Glutamatergic neuron (in vitro differentiated cells): ENCODE results near the gene GJB3. TPM values are rescaled to one million over a fixed set of nuclear protein-coding genes. Genes with fewer than 3 reads are reported as not detected.

ENCODE experiments used
- DNase-seq: peaks from one replicate; pipeline ENCODE4 v3.0.0; 2022
- H3K27ac Mint-ChIP-seq: one replicate; pipeline ENCODE4 v1.8.0; 2020; ENCODE audit warnings: mild to moderate bottlenecking, mixed read lengths, inconsistent platforms; ENCODE audit not compliant: unreplicated experiment
- H3K27me3 Mint-ChIP-seq: one replicate; pipeline ENCODE4 v1.8.0; 2020; ENCODE audit warnings: mild to moderate bottlenecking, moderate library complexity, mixed read lengths, inconsistent platforms; ENCODE audit not compliant: unreplicated experiment
- H3K36me3 Mint-ChIP-seq: one replicate; pipeline ENCODE4 v1.8.0; 2020; ENCODE audit warnings: mild to moderate bottlenecking, mixed read lengths, inconsistent platforms; ENCODE audit not compliant: unreplicated experiment
- H3K4me1 Mint-ChIP-seq: one replicate; pipeline ENCODE4 v1.8.0; 2020; ENCODE audit warnings: mild to moderate bottlenecking, low read depth, mixed read lengths, inconsistent platforms; ENCODE audit not compliant: unreplicated experiment
- H3K4me3 Mint-ChIP-seq: one replicate; pipeline ENCODE4 v1.8.0; 2020; ENCODE audit warnings: mild to moderate bottlenecking, mixed read lengths, inconsistent platforms; ENCODE audit not compliant: unreplicated experiment
- H3K9me3 Mint-ChIP-seq: one replicate; pipeline ENCODE4 v1.8.0; 2020; ENCODE audit warnings: mild to moderate bottlenecking, moderate library complexity, mixed read lengths, inconsistent platforms; ENCODE audit not compliant: unreplicated experiment
- total RNA-seq: library from RNA; stranded (reverse); fragmentation: NEBNext Ultra II Directional; extraction: Animal tissue kit (Norgen Biotek cat#: 25700); gene quantifications from one replicate; pipeline ENCODE4 v1.2.1, GENCODE V29; 2021; ENCODE audit not compliant: unreplicated experiment
- TF ChIP-seq, protein P1 (sequence below): fragments of 200-600 bp; sonication (generic); IDR thresholded peaks from one replicate; pipeline ENCODE4 v1.5.0; 2021; ENCODE audit not compliant: partially characterized antibody, unreplicated experiment

Gene GJB3
- total RNA-seq, 1 donor from 2014 or later, result not detected

DNA sequence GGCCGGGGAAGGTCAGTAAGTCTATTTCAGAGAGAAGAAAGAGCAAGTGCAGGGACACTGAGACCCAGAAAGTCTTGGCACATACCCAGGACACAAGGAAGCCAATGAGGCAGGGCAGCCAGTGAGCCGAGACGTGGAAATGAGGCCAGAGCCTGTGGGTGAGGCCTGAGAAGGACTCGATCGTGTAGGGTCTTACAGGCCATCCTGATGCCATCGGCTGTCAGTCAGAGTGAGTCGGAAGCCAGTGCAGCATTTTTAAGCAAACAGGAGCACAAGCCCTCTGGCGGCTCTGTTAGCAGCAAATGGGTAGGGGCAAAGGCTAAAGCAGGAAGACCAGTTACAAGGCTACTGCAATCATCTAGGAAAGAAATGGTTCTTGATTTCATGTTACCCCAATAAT lies 6.1 kb upstream of the GJB3 start:
- no peak overlapping the region for H3K4me3 Mint-ChIP-seq
- no peak for DNase-seq
- H3K27me3 Mint-ChIP-seq, result peaks cover 7% of the 10 kb centered on the region
- TF ChIP-seq, protein P1, sequence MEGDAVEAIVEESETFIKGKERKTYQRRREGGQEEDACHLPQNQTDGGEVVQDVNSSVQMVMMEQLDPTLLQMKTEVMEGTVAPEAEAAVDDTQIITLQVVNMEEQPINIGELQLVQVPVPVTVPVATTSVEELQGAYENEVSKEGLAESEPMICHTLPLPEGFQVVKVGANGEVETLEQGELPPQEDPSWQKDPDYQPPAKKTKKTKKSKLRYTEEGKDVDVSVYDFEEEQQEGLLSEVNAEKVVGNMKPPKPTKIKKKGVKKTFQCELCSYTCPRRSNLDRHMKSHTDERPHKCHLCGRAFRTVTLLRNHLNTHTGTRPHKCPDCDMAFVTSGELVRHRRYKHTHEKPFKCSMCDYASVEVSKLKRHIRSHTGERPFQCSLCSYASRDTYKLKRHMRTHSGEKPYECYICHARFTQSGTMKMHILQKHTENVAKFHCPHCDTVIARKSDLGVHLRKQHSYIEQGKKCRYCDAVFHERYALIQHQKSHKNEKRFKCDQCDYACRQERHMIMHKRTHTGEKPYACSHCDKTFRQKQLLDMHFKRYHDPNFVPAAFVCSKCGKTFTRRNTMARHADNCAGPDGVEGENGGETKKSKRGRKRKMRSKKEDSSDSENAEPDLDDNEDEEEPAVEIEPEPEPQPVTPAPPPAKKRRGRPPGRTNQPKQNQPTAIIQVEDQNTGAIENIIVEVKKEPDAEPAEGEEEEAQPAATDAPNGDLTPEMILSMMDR, result no peak
- H3K4me1 Mint-ChIP-seq, result no peaks in the 10 kb centered on the region
- H3K27ac Mint-ChIP-seq, result no peak overlapping the region
- H3K9me3 Mint-ChIP-seq, result no peaks in the 10 kb centered on the region
- no peaks in the 10 kb centered on the region for H3K36me3 Mint-ChIP-seq

DNA sequence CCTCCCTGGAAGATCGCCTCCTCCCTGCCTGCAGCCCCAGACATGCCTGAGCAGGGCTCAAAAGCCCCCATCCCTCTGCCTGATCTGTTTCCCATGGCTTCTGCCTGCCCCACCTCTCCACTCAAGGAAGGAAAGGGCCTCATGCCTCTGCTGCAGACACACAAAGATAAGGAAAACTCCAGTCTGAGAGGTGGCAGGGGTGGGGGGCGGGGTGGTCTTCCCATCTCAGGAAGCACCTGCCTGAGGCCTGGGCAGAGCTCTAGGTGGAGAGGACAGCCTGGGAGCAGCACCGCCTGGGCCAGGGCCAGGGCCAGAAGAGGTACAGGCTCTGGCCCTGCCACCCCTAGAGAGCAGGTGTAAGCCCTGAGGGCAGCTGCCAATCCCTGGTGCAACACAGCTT lies 4.1 kb upstream of the GJB3 start:
- no peaks in the 10 kb centered on the region for H3K36me3 Mint-ChIP-seq
- H3K27me3 Mint-ChIP-seq, result peaks cover 10% of the 10 kb centered on the region
- TF ChIP-seq, protein P1, result no peak
- H3K9me3 Mint-ChIP-seq, result no peaks in the 10 kb centered on the region
- no peaks in the 10 kb centered on the region for H3K4me1 Mint-ChIP-seq
- no peak overlapping the region for H3K4me3 Mint-ChIP-seq
- no peak overlapping the region for H3K27ac Mint-ChIP-seq
- no peak for DNase-seq

DNA sequence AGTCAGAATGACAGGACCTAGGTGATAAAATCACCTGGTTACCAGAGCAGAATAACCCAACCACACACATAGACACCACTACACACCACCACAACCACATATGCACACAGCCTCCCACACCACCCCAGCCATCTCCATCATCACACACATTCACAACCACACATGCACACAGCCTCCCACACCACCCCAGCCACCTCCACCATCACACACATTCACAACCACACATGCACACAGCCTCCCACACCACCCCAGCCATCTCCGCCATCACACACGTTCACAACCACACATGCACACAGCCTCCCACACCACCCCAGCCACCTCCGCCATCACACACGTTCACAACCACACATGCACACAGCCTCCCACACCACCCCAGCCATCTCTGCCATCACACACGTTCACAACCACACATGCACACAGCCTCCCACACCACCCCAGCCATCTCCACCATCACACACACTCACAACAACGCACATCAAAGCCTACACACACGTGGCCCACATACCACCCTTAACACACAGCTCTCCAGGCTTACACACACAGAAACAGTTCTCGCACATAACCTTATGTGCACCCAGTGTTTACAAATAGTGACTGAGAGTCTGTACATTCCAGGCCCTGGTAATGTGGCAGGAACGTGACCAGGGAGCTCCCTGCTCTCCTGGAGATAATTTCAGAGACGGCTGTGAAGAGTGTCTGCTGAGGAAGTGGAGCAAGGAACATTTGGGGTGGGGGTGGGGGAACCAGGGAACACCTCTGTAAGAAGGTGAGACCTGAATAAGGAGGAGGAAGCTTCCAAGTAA lies 3.3 kb upstream of the GJB3 start:
- Mint-ChIP-seq H3K27ac (no peak overlapping the region), H3K36me3 (no peaks in the 10 kb centered on the region), H3K9me3 (no peaks in the 10 kb centered on the region), H3K27me3 (peaks cover 13% of the 10 kb centered on the region), H3K4me1 (no peaks in the 10 kb centered on the region), H3K4me3 (no peak overlapping the region)
- DNase-seq, result no peak
- TF ChIP-seq, protein P1, result no peak

DNA sequence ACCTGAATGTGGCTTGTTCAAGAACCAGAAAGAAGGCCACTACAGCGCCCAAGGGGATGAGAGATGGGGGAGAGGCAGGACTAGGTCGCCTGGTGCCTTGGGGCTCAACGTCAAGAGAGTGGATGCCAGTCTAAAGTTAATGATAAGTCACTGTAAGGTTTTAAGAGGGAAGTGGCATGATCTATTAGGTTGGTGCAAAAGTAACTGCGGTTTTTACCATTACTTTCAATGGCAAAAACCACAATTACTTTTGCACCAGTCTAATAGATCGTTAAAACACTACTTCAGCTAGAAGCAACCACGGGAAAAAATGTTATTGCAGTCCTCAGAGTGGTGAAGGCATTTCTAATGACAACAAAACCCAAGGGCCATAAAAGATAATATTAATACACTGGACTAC lies 2.6 kb upstream of the GJB3 start:
- Mint-ChIP-seq H3K27ac (no peak overlapping the region), H3K4me1 (no peaks in the 10 kb centered on the region), H3K27me3 (peaks cover 14% of the 10 kb centered on the region), H3K9me3 (no peaks in the 10 kb centered on the region), H3K36me3 (no peaks in the 10 kb centered on the region), H3K4me3 (no peak overlapping the region)
- TF ChIP-seq, protein P1, result no peak
- no peak for DNase-seq

DNA sequence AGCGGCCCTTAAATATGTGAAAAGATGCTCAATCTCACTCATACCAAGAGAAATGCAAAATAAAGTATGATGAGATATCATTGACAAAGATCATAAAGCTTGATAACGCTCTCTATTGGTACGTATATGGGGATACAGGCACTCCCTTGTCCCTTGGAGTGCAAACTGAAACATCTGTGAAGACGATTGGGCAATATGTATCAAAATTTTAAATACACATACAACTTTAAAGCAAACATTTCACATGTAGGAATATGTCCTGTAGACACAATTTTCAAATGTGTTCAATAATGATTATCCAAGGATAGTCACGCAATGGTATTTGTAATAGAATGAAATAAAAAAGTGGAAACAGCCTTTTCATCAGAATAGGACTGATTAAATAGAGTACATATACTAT lies 2.0 kb upstream of the GJB3 start:
- DNase-seq, result no peak

More for the DNA sequence above, 2.0 kb upstream of the GJB3 start:
- Mint-ChIP-seq H3K4me3 (no peak overlapping the region), H3K27ac (no peak overlapping the region), H3K4me1 (no peaks in the 10 kb centered on the region), H3K9me3 (no peaks in the 10 kb centered on the region), H3K27me3 (peaks cover 16% of the 10 kb centered on the region), H3K36me3 (no peaks in the 10 kb centered on the region)
- TF ChIP-seq, protein P1, result no peak
